GM21576 (cell line): ENCODE measurements around the gene KCNMA1.

Experiments
- ATAC-seq: cut with Tn5 transposase; IDR thresholded peaks from one replicate; pipeline ENCODE4 v1.9.1; 2021; ENCODE audit warnings: mild to moderate bottlenecking, moderate library complexity; ENCODE audit not compliant: unreplicated experiment

Gene KCNMA1

GRCh38 chr10:77256346-77256745 lies 381.3 kb downstream of the KCNMA1 start:
- no peak for ATAC-seq

GRCh38 chr10:77253556-77254064 lies 384.0 kb downstream of the KCNMA1 start:
- no peak for ATAC-seq

DNA sequence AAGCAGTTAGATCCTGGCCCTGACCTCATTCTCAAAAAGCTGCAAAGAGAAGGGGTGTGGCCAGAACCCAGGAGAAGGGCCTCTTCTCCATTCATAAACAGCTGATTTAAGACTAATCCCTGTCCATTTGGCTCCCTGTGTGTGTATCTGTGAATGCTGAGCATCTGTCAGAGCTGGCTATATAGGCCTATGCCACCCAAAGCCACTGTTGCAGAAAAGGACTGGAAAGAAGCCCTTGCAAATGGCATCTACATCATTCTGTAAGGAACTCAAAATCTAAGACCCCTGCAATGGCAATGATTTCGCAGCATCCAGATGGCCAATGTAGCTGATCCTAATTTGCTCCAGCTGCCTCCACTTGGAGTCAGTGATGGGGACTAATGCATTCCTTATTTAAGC lies 384.5 kb downstream of the KCNMA1 start:
- ATAC-seq = no peak

GRCh38 chr10:77252380-77253146 lies 385.0 kb downstream of the KCNMA1 start:
- no peak for ATAC-seq

DNA sequence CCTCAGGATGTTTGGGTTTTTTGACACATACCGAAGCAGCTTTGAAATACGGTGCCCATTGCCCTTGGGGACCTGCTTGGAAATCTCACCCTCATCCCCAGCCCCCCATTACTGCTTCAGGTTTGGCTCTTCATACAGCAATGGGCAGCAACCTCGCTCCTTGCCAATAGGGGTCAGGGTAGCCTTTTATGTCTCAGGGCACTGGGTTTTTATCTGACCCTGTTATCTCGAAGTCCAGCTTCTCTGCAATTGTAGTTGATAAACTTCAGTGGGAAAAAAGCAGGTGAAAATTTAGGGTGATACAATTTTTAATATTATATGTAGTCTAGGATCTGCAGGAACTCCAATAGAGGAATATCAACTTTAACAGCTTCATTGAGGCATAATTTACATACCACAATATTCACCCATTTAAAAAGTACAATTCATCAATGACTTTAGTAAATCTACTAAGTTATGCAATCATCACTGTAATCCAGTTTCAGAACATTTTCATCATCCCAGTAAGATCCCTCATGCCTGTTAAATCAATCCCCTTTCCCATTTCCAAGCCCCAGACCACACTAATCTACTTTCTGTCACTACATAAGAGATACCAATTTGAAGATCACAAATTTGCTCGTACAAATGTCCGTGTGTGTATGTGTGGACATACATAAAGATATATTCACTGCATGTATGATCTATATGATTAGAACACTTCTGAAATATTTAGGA lies 386.2 kb downstream of the KCNMA1 start:
- no peak for ATAC-seq

DNA sequence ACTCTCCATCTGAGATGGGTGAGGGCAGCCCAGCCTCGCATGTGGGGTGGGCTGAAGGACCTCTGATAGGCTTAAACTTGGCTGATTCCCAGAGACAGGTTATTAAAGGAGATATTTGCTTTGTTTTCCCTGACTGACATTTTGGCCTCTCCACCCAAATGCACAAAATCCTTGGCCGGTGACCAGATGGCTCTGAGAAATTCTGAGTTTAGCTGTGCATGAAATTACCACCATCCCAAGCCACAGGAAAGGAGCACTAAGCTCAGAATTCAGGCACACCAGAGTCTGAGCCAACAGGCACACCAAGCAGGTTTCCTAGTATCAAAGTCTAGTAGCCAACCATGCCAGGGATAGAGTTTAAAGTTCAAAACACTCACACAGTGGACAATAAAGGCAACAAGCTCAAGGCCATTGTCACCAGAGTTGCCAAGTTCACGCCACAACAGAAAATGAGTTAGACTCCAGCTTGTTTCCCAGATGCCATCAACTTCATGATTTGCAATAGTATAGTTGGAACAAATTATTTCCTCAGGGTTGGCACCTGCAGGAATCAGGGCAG lies 387.6 kb downstream of the KCNMA1 start:
- ATAC-seq = no peak

- no peak for ATAC-seq
Measured at GRCh38 chr10:77248104-77248790, 389.4 kb downstream of the KCNMA1 start.

- no peak for ATAC-seq
Measured at GRCh38 chr10:77247031-77247990, 390.3 kb downstream of the KCNMA1 start.

- no peak for ATAC-seq
Measured at GRCh38 chr10:77245953-77246352, 391.7 kb downstream of the KCNMA1 start.

DNA sequence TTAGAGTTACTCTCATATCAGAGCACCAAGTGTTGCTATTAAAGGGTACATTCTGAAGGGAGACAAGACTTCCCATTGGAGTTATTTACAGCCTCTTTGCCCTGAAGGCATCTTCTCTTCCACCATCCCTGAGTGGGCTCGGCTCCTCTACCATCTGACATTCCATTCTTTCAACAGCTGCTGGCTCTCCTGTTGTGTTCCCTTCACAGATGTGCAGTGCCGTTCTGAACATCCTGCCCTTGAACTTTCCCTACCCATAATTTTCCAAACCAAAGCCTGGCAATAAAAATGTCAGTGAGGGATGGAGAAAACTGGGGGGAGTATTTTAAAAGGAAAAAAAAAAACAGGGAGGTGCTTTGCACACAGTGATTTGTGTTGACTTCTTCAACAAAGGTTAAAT lies 392.9 kb downstream of the KCNMA1 start:
- no peak for ATAC-seq

- ATAC-seq = no peak
Measured at GRCh38 chr10:77244286-77244685, 393.3 kb downstream of the KCNMA1 start.

DNA sequence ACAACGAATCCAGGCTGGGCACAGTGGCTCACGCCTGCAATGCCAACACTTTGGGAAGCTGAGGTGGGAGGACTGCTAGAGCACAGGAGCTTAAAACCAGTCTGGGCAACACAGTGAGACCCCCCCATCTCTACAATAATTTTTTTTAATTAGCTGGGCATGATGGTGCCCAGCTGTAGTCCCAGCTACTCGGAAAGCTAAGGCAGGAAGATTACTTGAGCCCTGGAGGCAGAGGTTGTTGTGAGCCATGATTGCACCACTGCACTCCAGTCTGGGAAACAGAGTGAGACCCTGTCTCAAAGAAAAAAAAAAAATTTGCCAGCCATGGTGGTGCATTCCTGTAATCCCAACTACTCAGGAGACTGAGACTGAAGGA lies 396.3 kb downstream of the KCNMA1 start:
- ATAC-seq = no peak

- no peak for ATAC-seq
Measured at GRCh38 chr10:77240706-77241349, 396.8 kb downstream of the KCNMA1 start.

- ATAC-seq = no peak
Measured at GRCh38 chr10:77240041-77240652, 397.5 kb downstream of the KCNMA1 start.

- ATAC-seq = no peak
Measured at GRCh38 chr10:77237120-77237519, 400.5 kb downstream of the KCNMA1 start.

- ATAC-seq = no peak
Measured at GRCh38 chr10:77236700-77237099, 400.9 kb downstream of the KCNMA1 start.

DNA sequence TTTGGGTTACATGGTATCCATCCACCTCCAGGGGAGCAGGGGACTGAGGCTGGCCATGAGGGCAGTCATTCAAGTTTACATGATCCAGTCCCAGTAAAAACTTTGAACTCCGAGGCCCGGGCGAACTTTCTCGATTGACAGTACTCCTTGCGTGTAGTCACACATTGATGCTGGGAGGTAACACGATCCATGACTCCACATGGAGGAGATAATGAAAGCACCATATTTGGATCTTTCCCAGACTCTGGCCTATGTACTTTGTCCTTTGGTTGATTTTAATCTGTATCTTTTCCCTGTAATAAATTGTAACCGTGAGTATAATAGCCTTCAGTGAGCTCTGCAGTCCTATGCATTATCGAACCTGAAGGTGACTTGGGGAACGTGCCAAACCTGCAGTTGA lies 401.6 kb downstream of the KCNMA1 start:
- ATAC-seq = no peak

DNA sequence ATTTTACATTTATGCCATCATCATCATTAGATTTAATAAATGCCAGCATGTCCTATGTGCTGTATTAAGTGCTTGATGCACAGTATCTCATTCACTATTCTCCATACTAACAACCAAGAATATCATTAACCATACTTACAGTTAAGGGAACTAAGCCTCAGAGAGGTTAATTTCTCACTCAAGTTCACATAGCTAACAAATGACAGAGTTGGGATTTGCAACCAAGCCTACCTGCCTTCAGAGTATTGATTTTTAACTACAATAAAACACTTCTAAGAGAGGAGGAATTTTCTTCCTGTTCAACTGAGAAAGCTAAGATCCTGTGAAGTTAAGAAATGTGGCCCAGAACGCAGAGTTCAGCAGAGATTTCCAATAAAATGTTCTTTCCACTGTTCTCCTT lies 403.0 kb downstream of the KCNMA1 start:
- ATAC-seq = no peak

GRCh38 chr10:77233466-77233865 lies 404.1 kb downstream of the KCNMA1 start:
- ATAC-seq = no peak
